GM23338 (cell line): ENCODE results near the gene GIGYF2.

Experiments used
- TF ChIP-seq, protein P1 (sequence below): IDR thresholded peaks from one replicate; pipeline ENCODE4 v1.6.1; 2018; ENCODE audit warnings: antibody characterized with exemption; ENCODE audit not compliant: unreplicated experiment
- TF ChIP-seq, protein P2 (sequence below), 2 experiments: fragments of 200-600 bp in 1 of 2; sonication (generic) in 1 of 2; conservative IDR thresholded peaks; 2 replicates each; pipeline versions ENCODE4 v1.5.1 to v1.6.1; 2016 to 2017; ENCODE audit warnings: antibody characterized with exemption in 2 of 2, low read depth in 2 of 2, mild to moderate bottlenecking in 2 of 2, moderate library complexity in 1 of 2

DNA sequence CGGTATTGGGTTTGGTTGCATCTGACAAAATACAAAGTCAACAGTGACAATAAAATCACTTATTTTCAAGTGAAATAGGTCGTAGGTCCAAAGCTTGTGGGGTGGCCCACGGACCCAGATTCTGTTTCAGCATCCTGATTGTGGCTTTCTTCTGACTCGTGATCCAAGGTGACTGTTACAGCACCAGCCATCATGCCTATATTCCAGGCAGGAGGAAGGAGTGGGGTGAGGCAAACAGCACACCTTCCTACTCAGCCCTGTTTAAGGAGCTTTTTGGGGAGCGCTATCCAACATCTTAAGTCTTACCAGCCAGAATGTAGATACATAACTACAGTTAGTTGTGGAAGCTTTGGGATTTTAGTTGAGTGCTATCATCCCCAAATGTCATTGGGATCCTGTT, 164.2 kb downstream of the GIGYF2 start:
- TF ChIP-seq, protein P1, sequence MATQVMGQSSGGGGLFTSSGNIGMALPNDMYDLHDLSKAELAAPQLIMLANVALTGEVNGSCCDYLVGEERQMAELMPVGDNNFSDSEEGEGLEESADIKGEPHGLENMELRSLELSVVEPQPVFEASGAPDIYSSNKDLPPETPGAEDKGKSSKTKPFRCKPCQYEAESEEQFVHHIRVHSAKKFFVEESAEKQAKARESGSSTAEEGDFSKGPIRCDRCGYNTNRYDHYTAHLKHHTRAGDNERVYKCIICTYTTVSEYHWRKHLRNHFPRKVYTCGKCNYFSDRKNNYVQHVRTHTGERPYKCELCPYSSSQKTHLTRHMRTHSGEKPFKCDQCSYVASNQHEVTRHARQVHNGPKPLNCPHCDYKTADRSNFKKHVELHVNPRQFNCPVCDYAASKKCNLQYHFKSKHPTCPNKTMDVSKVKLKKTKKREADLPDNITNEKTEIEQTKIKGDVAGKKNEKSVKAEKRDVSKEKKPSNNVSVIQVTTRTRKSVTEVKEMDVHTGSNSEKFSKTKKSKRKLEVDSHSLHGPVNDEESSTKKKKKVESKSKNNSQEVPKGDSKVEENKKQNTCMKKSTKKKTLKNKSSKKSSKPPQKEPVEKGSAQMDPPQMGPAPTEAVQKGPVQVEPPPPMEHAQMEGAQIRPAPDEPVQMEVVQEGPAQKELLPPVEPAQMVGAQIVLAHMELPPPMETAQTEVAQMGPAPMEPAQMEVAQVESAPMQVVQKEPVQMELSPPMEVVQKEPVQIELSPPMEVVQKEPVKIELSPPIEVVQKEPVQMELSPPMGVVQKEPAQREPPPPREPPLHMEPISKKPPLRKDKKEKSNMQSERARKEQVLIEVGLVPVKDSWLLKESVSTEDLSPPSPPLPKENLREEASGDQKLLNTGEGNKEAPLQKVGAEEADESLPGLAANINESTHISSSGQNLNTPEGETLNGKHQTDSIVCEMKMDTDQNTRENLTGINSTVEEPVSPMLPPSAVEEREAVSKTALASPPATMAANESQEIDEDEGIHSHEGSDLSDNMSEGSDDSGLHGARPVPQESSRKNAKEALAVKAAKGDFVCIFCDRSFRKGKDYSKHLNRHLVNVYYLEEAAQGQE: no peak
- TF ChIP-seq, protein P2, sequence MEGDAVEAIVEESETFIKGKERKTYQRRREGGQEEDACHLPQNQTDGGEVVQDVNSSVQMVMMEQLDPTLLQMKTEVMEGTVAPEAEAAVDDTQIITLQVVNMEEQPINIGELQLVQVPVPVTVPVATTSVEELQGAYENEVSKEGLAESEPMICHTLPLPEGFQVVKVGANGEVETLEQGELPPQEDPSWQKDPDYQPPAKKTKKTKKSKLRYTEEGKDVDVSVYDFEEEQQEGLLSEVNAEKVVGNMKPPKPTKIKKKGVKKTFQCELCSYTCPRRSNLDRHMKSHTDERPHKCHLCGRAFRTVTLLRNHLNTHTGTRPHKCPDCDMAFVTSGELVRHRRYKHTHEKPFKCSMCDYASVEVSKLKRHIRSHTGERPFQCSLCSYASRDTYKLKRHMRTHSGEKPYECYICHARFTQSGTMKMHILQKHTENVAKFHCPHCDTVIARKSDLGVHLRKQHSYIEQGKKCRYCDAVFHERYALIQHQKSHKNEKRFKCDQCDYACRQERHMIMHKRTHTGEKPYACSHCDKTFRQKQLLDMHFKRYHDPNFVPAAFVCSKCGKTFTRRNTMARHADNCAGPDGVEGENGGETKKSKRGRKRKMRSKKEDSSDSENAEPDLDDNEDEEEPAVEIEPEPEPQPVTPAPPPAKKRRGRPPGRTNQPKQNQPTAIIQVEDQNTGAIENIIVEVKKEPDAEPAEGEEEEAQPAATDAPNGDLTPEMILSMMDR (conservative IDR thresholded peaks at IDR 0.05; ENCODE audit: low read depth in 2 of 2): no peak
